NCI-H1436 (cell line): ENCODE measurements around the gene RABGAP1L.
"Not testable (repeated sequence)": the region's sequence is repeated elsewhere in the genome, so short reads cannot be mapped to it uniquely, and the experiment has no call there.

ENCODE experiments used
- DNase-seq: peaks from one replicate; lab custom pipeline; 2025; lab: John Stamatoyannopoulos, UW

RABGAP1L gene

DNA sequence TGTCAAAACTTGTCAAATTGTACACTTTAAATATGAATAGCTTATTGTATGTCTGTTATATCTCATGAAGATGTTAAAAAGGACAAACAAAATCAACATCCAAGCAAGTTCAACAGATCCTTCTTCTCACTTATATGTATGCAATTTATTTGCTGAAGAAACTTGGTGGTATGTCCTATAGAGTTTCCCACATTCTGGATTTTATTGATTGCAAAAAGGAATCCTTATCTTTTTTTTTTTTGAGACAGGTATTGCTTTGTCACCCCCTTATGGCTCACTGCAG lies 5.6 kb upstream of the RABGAP1L start:
- DNase-seq: no peak

DNA sequence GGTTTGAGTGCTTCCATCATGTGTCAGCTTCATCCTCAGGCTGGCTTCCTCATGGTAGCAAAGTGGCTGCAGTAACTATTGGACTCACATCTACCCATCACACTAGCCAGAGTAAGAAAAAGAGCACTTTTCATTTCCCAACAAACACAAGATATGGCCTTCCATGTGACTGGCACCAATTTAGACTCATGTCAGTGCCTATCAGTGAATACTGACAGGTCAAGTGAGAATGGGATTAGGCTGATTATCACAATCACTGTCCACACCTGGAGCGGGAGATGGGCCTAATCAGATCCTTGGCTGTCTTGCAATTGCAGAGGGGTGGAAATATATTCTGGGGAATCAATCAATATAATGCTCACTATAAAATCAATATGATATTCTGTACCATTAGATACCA lies 2.9 kb upstream of the RABGAP1L start:
- DNase-seq: no peak

DNA sequence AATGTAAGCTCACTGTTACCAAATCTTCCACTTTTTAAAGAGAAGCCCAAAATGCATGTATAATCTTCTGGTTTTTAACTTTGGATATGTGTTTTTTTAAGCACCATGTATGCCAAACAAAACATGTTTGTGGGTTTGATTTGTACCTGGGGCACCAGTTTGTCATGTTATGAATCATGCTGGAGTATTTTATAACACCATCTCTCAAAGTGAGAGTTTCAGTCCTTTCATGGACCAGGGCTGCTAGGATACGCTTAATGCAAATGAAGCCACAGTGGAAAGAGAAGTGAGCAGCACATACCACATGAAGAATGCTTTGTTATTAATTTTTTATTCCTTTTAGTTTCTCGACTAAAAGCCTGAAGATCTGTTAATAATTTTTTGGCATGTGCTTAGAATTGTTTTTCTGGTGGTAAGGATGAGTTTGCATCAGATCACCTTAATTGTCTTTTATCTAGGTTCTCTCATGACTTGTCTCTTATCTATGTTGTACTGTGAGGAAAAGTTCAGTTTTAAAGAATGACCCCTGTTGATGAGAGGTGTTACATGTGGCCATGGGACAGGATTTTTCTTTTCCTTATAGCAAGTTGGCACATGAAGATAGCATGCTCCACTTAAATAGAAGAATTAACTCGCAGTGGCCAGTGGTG lies 2.0 kb upstream of the RABGAP1L start:
- no peak for DNase-seq

DNA sequence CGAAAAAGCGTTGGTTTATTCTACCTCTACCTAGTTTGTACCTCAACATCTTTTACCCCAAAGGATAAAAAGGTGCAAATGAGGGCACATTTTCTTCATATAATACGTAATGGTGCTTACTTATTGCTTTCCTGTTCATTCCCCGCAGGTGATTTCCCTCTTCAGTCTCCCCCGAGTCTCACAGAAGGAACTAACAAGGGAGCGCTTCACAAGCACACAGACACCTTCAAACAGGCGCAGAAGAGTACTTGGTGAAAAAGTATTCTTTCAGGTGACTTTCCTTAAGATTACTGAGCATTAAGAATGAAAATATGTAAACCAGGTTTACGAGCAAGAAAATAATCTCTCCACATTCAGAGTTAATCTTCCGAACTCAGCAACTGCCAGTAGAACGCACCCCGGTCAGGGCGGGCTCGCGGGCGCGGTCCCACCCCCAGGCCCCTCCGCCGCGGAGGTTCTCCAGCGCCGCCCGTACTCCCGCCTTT lies 511 bp upstream of the RABGAP1L start:
- no peak for DNase-seq

DNA sequence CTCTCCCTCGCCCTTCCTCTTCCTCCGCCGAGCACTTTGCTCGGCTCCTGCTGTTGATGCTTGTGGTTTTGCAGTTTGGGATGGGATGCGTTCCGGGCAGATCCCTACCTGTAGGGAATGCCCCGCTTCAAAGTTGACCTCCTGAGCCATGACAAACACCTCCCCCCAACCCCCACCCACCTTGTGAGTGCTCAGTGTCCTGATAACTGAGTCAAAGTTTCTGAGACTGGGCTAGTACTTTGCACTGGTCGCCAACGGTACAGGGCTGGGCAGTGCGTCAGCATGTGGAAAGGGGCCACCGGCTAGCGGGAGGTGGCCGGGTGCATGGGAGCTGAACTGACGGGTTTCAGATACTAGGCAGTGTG lies 771 bp downstream of the RABGAP1L start:
- no peak for DNase-seq

DNA sequence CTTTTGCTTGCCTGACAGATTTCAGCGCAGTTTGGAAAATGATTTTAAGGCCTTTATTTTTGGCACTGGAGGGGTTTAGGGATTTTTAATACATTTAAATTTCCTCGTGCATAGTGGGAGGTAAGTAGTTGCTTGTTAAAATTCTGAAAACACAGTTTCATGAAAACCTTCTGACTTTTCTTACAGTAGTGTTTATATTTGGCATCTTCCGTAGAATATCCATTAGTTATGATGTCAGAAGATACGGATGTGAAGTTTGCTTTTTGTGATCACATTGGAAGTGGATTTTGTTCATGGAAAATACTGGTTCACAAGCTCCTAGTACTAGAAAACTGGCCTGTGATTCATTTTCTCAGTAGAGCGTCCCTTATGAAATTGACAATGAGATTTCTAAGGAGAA lies 1.3 kb downstream of the RABGAP1L start:
- no peak for DNase-seq

DNA sequence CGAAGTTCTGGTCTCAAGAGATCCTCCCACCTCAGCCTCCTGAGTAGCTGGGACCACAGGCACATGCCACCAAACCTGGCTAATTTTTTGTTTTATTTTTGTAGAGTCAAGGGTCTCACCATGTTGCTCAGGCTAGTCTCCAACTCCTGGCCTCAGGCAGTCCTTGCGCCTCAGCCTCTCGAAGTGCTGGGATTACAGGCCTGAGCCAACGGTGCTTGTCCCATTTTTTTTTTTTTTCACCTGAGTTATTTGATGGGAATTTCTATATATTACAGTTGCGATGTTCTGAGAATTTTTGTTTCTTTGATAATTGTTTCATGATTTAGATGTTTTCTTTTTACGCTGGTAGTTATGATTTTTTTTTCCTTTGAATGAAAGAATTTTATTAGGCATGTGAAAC lies 2.5 kb downstream of the RABGAP1L start:
- no peak for DNase-seq

DNA sequence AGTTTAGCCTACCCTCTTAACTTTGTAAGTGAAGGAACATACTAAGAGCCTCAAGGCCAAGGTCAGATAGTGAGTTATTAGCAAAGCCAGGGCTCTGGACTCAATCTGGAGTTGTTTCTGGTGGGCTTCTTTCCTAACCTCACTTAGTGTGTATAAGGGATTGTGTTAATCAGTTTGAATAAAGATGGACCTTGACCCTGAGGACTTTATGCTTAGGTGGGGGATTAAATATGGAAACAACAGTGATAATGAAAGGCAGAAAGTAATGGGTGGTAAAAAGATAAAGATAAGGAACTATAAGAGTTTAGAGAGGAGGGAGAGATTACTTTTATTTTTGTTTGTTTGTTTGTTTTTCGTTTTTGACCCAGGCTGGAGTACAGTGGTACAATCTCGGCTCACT lies 5.5 kb downstream of the RABGAP1L start:
- DNase-seq: no peak

DNA sequence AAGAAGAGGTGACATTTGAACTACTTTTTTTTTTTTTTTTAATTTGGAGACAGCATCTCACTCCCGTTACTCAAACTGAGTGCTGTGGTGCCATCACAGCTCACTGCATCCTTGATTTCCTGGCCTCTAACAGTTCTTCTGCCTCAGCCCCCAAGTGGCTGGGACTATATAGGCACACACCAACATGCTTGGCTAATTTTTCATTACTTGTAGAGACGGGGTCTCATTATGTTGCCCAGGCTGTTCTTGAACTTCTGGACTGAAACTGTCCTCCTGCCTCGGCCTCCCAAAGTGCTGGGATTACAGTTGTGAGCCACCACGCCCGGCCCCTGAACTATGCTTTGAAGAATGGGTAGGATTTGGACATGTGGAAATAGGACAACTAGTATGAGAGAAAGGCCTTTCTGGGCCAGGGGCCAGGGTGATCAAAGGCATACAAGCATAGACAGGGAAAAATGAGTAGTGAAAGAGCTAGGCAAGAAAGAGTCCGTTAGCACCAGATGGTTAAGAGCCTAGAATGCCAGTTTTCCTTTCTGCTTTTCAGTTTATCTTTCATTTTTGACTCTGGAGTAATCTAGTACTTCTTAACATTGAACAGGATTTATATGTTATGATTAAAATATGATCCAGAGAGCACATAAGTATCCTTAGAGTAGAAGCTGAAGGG lies 6.3 kb downstream of the RABGAP1L start:
- DNase-seq: no peak

DNA sequence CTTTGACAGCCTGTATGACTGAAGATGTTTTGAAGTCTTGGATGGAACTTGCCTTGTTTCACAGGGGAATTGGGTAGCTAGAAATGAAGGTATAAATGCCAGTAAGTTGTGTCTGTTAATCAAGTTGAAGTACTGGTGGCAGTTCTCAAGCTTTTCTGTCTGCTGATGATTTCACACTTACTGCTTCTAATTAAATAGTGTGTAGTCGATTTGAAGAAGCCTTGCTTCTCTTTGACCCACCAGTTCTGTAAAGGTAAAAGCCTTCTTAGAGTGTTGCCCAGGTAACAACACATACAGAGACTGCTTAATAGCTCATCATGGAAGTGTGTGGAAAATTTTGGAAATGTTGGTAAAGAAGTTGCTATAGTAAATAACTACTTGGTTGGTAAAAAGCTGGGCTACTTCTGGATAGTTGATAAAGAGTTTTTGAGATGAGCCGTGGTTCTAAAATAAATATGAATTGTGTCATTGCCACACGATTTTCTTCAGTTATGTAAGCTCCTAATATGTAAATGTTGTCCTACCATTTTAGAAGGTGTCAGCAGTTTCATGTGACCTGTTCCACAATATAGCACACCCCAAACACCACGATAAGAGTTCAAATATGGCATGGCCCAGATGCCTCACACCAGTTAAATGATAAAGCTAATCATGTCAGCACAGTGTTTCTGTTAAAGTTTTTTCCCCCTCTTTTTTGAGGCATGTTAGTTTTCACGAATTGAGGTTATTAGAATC lies 7.4 kb downstream of the RABGAP1L start:
- DNase-seq: no peak

DNA sequence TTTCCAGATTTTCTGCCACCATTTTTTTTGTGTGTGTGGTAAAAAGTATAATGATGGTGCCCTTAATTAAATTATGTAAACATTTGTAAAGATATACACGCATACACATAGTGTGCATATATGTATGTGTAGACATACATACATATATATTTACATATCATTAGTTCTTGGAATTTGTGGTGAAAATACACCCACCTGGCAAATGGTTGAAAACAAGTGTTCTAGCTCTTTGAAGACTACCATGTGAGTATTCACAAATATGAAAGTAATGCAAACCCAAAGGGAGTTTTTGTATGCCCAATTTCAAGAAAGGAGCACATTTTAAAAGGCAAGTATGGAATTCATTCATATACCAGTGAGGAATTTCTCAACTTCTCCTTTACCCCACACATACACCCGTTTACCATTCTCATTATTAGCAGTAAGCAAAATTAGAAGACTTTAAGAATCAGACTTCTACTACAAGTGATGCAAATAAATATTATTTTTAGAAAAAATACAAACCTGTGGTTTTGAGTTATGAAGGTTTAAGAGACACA lies 8.0 kb downstream of the RABGAP1L start:
- no peak for DNase-seq

DNA sequence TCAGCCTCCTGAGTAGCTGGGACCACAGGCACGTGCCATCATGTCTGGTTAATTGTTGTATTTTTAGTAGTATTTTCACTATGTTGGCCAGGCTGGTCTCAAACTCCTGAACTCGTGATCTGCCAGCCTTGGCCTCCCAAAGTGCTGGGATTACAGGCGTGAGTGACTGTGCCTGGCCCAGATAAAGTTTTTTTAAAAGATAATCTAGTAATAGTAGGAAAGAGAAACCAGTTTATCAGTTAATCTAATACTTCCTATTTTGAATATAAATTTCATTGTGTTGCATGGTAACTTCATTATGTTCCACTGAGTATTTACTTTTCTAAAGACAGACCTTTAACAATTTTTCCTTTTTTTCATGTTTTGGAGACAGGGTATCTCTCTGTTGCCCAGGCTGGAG lies 10.0 kb downstream of the RABGAP1L start:
- no peak for DNase-seq

DNA sequence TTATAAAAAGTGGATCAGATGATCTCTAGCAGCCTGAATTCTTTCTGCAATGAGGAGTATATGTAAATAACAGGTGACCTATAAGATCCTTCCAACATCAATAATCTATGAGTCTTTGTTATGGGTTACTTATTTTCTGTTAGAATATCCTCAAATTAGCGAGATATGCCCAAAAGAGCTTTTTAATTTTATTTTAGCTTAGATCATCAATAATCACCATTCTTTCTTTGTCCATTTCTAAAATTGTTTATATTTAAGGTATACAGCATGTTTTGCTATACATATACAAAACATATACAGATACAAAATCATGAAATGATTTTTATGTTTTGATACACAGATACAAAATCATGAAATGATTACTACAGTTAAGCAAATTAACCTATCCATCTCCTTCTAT lies 11.8 kb downstream of the RABGAP1L start:
- DNase-seq: no peak

DNA sequence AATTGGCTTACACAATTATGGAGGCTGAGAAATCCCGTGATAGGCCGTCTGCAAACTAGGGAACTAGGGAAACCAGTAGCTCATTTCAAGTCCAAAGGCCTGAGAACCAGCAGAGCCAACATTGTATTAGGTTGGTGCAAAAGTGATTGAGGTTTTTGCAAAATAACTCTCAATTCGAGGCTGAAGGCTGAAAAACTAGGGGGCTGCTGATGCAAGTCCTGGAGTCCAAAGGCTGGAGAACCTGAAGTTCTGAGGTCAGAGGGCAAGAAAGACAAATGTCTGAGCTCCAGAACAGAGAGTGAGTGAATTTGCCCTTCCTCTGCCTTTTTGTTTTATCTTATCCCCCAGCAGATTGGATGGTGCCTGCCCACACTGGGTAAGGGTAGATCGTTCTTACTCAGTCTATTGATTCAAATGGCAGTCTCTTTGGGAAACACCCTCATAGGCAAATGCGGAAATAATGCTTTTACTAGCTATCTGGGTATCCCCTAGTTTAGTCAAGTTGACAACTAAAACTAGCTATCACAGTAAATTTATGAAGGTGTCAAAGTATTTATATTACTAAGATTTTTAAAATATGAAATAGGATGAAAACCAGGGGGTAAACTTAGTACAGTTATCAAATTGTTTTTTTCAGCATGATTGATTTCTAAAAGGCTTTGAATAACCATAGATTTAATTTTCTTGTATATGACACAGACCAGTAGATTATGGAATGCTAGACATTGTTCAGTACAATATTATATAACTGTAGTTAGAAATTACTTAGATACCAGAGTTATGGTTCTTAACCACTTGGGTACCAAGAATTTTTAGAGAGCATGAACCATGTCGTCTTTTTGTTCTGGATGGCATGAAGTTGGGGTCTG lies 15.4 kb downstream of the RABGAP1L start:
- DNase-seq: no peak

DNA sequence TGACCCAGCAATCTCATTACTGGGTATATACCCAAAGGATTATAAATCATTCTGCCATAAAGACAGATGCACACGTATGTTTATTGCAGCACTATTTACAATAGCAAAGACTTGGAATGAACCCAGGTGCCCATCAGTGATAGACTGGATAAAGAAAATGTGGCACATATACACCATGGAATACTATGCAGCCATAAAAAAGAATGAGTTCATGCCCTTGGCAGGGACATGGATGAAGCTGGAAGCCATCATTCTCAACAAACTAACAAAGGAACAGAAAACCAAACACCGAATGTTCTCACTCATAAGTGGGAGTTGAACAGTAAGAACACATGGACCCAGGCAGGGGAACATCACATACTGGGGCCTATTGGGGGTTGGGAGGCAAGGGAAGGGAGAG lies 19.1 kb downstream of the RABGAP1L start:
- not testable (repeated sequence) for DNase-seq

DNA sequence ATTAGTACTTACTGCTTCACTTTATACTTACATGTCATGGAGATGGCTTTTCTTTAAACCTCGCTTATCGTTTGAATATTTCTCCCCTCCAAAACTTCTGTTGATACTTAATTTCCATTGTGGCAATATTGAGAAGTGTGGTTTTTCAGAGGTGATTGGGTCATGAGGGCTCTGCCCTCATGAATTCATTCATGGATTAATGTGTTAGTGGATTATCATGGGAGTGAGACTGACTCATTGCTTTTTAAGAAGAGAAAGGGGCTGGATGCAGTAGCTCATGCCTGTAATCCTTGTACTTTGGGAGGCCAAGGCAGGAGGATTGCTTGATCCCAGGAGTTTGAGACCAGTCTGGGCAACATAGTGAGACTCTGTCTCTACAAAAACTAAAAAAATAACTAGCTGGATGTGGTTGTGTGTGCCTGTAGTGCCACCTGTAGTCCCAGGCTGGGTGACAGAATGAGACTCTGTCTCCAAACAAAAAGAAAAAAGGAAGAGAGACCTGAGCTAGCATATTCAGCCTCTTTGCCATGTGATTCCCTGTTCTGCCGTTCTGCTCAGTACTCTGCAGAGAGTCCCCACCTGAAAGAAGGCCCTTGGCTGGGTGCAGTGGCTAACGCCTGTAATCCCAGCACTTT lies 30.2 kb downstream of the RABGAP1L start:
- DNase-seq: no peak

DNA sequence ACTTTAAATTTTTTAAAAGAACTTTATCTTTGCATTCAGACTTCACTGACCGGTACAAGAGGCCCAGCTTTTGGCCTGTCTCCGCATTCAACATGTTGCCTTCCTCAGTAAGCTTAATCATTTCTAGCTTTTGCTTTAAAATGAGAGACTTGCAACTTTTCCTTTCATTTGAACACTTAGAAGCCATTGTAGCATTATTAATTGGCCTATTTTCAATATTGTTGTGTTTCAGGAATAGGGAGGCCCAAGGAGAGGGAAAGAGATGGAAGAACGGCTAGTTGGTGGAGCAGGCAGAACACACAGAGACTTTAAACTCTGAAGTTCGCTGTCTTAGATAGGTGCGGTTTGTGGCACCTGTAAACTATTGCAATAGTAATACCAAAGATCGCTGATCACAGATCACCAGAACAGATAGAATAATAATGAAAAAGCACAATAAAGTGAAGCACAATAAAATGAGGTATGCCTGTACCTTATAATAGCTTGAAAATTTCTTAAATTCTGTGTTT lies 31.4 kb downstream of the RABGAP1L start:
- DNase-seq: no peak

DNA sequence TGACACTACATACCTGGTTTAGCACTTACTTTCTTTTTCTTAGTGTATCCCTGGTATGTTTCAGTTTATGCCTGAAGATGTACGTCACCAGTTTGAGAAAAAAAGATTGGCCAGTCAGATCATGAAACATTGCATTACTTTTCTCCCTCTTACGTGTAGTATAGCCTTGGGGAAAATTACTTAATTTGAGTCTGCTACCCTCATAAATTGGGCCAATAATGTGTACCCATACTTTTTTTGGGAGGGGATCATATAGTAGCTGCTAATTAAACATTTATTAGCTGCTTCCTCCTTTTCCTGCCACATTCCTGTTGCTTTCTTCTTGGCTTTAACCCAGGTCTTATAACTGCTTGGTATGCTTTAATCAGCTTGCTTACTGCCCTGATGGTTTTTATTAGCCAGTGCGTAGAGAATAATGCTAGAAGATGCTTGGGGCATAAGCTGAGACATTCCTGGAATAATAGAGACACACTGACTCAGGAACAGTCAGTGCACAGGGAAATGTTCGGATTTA lies 32.1 kb downstream of the RABGAP1L start:
- no peak for DNase-seq

DNA sequence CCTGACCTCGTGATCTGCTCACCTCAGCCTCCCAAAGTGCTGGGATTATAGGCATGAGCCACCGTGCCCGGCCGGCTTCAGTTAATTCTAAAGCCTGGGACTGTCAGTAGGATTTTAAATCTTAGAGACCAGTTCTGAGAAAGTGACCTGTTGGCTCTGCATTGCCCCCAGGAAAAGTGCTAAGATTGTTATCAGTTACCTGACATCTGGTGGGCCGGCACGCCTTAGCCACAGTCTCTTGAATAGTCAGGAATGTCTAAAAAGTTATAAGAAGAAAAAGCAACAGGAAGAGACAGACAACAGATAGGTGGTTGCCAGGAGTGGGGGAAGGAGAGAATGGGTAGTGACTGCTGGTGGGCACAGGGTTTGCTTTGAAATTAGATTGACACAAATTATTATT lies 35.1 kb downstream of the RABGAP1L start:
- DNase-seq: no peak

DNA sequence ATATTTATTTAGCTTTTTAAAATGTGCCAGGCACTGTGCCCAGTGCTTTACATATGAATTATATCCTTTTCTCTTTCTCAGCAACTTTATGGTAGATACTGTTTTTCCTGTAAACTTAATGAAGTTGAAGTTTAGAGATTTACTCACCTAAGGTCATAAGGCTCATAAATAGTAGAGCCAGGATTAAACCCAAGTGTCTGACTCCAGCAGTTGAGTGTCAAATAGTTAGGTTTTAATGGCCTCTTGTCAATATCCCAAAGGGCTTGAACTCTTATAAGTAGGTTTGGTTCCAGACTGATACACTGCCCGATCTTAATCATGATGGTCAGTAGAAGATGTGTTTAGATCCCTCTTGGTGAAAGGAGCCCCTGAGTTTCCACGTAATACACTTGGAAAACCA lies 37.8 kb downstream of the RABGAP1L start:
- DNase-seq: no peak

DNA sequence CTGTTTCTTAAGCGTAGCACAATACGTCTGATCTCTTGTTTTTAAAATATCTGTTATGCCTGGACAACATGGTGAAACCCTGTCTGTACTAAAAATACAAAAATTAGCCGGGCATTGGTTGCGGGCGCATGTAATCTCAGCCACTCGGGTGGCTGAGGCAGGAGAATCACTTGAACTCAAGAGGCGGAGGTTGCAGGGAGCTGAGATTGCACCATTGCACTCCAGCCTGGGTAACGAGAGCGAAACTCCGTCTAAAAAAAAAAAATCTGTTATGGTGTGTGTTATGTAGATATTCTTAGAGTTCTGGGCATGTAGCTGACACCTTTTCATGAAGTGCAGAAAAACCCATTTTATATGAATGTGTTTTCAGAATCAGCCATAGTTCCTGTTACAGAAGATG lies 38.2 kb downstream of the RABGAP1L start:
- DNase-seq: no peak
